ENCODE results near the gene COMMD1. TPM values are rescaled to one million over a fixed set of nuclear protein-coding genes. Genes with fewer than 3 reads are reported as not detected.

Gene COMMD1
- polyA plus RNA-seq, 1 donor (not counting 4 experiments of a cell fraction or from before 2014, with no cell fraction given) = 44.8 TPM

DNA sequence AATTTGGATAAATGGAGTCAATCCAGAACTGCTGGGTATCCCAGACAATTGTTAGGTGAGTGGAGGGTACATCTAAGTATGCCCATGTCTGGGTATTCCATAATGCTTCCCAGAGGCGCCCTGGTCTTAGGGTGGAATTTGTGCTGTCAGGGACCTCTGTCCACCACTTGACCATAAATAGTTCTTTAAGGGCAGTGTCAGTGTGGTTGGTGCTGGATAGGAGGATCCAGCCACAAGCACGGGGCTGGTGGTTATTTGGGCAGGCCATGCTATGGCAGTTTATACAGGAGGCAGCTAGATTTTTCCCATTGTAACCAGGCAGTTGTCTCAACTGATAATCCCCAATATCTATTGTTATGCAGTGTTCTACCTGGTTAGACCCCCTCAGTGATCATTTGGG is 186.0 kb downstream of the COMMD1 start:
- H3K4me2 ChIP-seq (ENCODE audit: control insufficient read depth, extremely low read depth, insufficient read depth, low read depth, low read length) = no peak overlapping the region
- dilution Hi-C loops (cut with MboI; ENCODE audit: extremely low pct_ligation_motif_present, low sequenced_read_pairs) = no loop called here
- H3K27ac ChIP-seq (ENCODE audit: control insufficient read depth, insufficient read depth, low read length) = no peak overlapping the region
- H4K20me1 ChIP-seq (ENCODE audit: control insufficient read depth, extremely low read depth, insufficient read depth, low read length) = no peaks in the 10 kb centered on the region
- TF ChIP-seq EZH2 (IDR thresholded peaks at IDR 0.05; ENCODE audit: low read length) (no peak), CTCF (optimal IDR thresholded peaks at IDR 0.05 in 1 of 3, IDR thresholded peaks at IDR 0.05 in 1 of 3, conservative IDR thresholded peaks at IDR 0.05 in 1 of 3; ENCODE audit: extremely low read depth in 1 of 3, insufficient read depth in 2 of 3, low read length in 3 of 3) (no peak)
- FAIRE-seq (no peak), DNase-seq (ENCODE audit: low read depth, low spot score) (no peak)
- H3K4me1 ChIP-seq (ENCODE audit: control insufficient read depth, extremely low read depth, insufficient read depth, low read length) = no peaks in the 10 kb centered on the region
- no peaks in the 10 kb centered on the region for H3K9me1 ChIP-seq (ENCODE audit: control insufficient read depth, extremely low read depth, insufficient read depth, low read length)
- no peaks in the 10 kb centered on the region for H3K9me3 ChIP-seq (ENCODE audit: control insufficient read depth, low read depth, low read length)
- H3K36me3 ChIP-seq (ENCODE audit: control insufficient read depth in 2 of 2, extremely low read depth in 1 of 2, insufficient read depth in 2 of 2, low read length in 2 of 2) = no peaks in the 10 kb centered on the region
- no peak overlapping the region for H2AFZ ChIP-seq (ENCODE audit: control insufficient read depth, low read length)
- no peak overlapping the region for H3K9ac ChIP-seq (ENCODE audit: control insufficient read depth, extremely low read depth, insufficient read depth, low read length)
- H3K4me3 ChIP-seq (ENCODE audit: control insufficient read depth in 2 of 3, extremely low read depth in 1 of 3, insufficient read depth in 2 of 3, low read depth in 1 of 3, low read length in 3 of 3) = no peak overlapping the region
- no peaks in the 10 kb centered on the region for H3K27me3 ChIP-seq (ENCODE audit: control insufficient read depth, extremely low read depth, insufficient read depth, low read length)
- no peaks in the 10 kb centered on the region for H3K79me2 ChIP-seq (ENCODE audit: control insufficient read depth, insufficient read depth, low read length)

DNA sequence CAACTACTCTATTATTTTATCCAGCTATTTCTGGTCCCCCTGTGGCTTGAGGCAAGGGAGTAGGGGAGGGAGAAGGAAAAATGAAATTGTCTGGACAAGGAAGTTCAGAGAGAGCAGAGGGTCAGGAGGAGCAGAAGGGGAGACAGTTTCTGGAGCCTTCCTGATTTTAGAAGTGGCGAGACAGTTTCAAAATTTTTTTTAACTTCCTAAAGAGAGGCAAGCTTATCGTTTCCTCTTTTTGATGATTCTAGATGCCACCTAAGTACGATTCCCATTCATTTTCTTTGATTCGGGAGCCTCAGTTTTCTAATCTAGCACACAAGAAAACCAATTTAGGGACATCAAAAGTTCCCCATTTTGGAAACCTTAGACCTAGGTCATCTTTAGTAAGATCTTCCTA is 193.6 kb downstream of the COMMD1 start:
- Histone ChIP-seq H3K4me2 (ENCODE audit: control insufficient read depth, extremely low read depth, insufficient read depth, low read depth, low read length) (no peak overlapping the region), H3K4me1 (ENCODE audit: control insufficient read depth, extremely low read depth, insufficient read depth, low read length) (no peaks in the 10 kb centered on the region), H3K27me3 (ENCODE audit: control insufficient read depth, extremely low read depth, insufficient read depth, low read length) (no peaks in the 10 kb centered on the region), H2AFZ (ENCODE audit: control insufficient read depth, low read length) (no peak overlapping the region), H3K9ac (ENCODE audit: control insufficient read depth, extremely low read depth, insufficient read depth, low read length) (no peak overlapping the region), H3K79me2 (ENCODE audit: control insufficient read depth, insufficient read depth, low read length) (no peaks in the 10 kb centered on the region), H3K27ac (ENCODE audit: control insufficient read depth, insufficient read depth, low read length) (no peak overlapping the region), H3K36me3 (ENCODE audit: control insufficient read depth in 2 of 2, extremely low read depth in 1 of 2, insufficient read depth in 2 of 2, low read length in 2 of 2) (no peaks in the 10 kb centered on the region), H3K9me3 (ENCODE audit: control insufficient read depth, low read depth, low read length) (no peaks in the 10 kb centered on the region), H3K4me3 (ENCODE audit: control insufficient read depth in 2 of 3, extremely low read depth in 1 of 3, insufficient read depth in 2 of 3, low read depth in 1 of 3, low read length in 3 of 3) (no peak overlapping the region), H3K9me1 (ENCODE audit: control insufficient read depth, extremely low read depth, insufficient read depth, low read length) (no peaks in the 10 kb centered on the region), H4K20me1 (ENCODE audit: control insufficient read depth, extremely low read depth, insufficient read depth, low read length) (no peaks in the 10 kb centered on the region)
- FAIRE-seq (no peak), DNase-seq (ENCODE audit: low read depth, low spot score) (no peak)
- dilution Hi-C loops (cut with MboI; ENCODE audit: extremely low pct_ligation_motif_present, low sequenced_read_pairs) = no loop called here
- no peak for TF ChIP-seq CTCF (optimal IDR thresholded peaks at IDR 0.05 in 1 of 3, IDR thresholded peaks at IDR 0.05 in 1 of 3, conservative IDR thresholded peaks at IDR 0.05 in 1 of 3; ENCODE audit: extremely low read depth in 1 of 3, insufficient read depth in 2 of 3, low read length in 3 of 3)
